GM18498 (cell line): ENCODE data around the gene AP2A2.
"Not testable (repeated sequence)": the region's sequence is repeated elsewhere in the genome, so short reads cannot be mapped to it uniquely, and the experiment has no call there.

ENCODE experiments used
- ATAC-seq: cut with Tn5 transposase; IDR thresholded peaks from one replicate; pipeline ENCODE4 v1.9.1; 2021; ENCODE audit warnings: mild to moderate bottlenecking, moderate library complexity; ENCODE audit not compliant: unreplicated experiment

AP2A2 gene

GRCh38 chr11:952406-953385 lies 27.0 kb downstream of the AP2A2 start:
- no peak for ATAC-seq

- no peak for ATAC-seq
Measured at GRCh38 chr11:953512-953911, 27.8 kb downstream of the AP2A2 start.

GRCh38 chr11:954392-955153 lies 28.9 kb downstream of the AP2A2 start:
- no peak for ATAC-seq

- no peak for ATAC-seq
Measured at GRCh38 chr11:955154-956063, 29.7 kb downstream of the AP2A2 start.

GRCh38 chr11:957212-957920 lies 31.7 kb downstream of the AP2A2 start:
- ATAC-seq, result no peak

GRCh38 chr11:958101-958500 lies 32.4 kb downstream of the AP2A2 start:
- ATAC-seq, result no peak

GRCh38 chr11:959027-959426 lies 33.4 kb downstream of the AP2A2 start:
- no peak for ATAC-seq

GRCh38 chr11:959608-960007 lies 33.9 kb downstream of the AP2A2 start:
- no peak for ATAC-seq

- ATAC-seq, result not testable (repeated sequence)
Measured at GRCh38 chr11:961310-961920, 35.7 kb downstream of the AP2A2 start.

GRCh38 chr11:961921-962320 lies 36.3 kb downstream of the AP2A2 start:
- ATAC-seq, result no peak

GRCh38 chr11:962688-963087 lies 37.0 kb downstream of the AP2A2 start:
- ATAC-seq, result no peak

GRCh38 chr11:963852-964251 lies 38.2 kb downstream of the AP2A2 start:
- no peak for ATAC-seq

GRCh38 chr11:965206-965775 lies 39.6 kb downstream of the AP2A2 start:
- ATAC-seq, result no peak

- ATAC-seq, result no peak
Measured at GRCh38 chr11:967995-968751, 42.5 kb downstream of the AP2A2 start.

- ATAC-seq, result no peak
Measured at GRCh38 chr11:968822-969221, 43.2 kb downstream of the AP2A2 start.

- ATAC-seq, result no peak
Measured at GRCh38 chr11:969651-970205, 44.1 kb downstream of the AP2A2 start.

- ATAC-seq, result no peak
Measured at GRCh38 chr11:970319-970871, 44.7 kb downstream of the AP2A2 start.

- no peak for ATAC-seq
Measured at GRCh38 chr11:971092-971690, 45.5 kb downstream of the AP2A2 start.
